Activated naive CD8-positive, alpha-beta T cell treated with anti-CD3 and anti-CD28 coated beads for 36 hours (primary cell): ENCODE data around the gene WNT8A. TPM values are rescaled to one million over a fixed set of nuclear protein-coding genes. Genes with fewer than 3 reads are reported as not detected.

Source experiments
- total RNA-seq, 2 experiments: library from RNA; stranded (reverse); gene quantifications; one replicate each; pipeline ENCODE4 v1.2.3, GENCODE V29; 2021

Gene WNT8A
- total RNA-seq, 2 experiments from 2014 or later, result not detected

Other genes starting within 250 kb of the WNT8A start
- not detected for gene MYOT, start 216.2 kb upstream of the WNT8A start, total RNA-seq
- not detected for gene PKD2L2, start 194.6 kb upstream of the WNT8A start, total RNA-seq
- gene FAM13B, start 51.0 kb upstream of the WNT8A start, total RNA-seq, result 10 to 100 TPM; 17.8 to 18.2 TPM
- not detected for gene NME5, start 55.4 kb downstream of the WNT8A start, total RNA-seq
- gene BRD8, start 94.6 kb downstream of the WNT8A start, total RNA-seq, result 10 to 100 TPM; 51.5 to 58.8 TPM
- 10 to 100 TPM; 57.2 to 59.1 TPM for gene KIF20A, start 95.1 kb downstream of the WNT8A start, total RNA-seq
- gene CDC23, start 129.3 kb downstream of the WNT8A start, total RNA-seq, result 10 to 100 TPM; 46.3 to 51.5 TPM
- under 1 TPM in 1 of 2 experiments, not detected in 1; 0.18 TPM for gene GFRA3, start 190.6 kb downstream of the WNT8A start, total RNA-seq
- 1 to 10 TPM; 8.4 to 8.7 TPM for gene CDC25C, start 247.8 kb downstream of the WNT8A start, total RNA-seq